ENCODE results near the gene TARS3.
"Not testable (repeated sequence)": the region's sequence is repeated elsewhere in the genome, so short reads cannot be mapped to it uniquely, and the experiment has no call there.

Gene TARS3

DNA sequence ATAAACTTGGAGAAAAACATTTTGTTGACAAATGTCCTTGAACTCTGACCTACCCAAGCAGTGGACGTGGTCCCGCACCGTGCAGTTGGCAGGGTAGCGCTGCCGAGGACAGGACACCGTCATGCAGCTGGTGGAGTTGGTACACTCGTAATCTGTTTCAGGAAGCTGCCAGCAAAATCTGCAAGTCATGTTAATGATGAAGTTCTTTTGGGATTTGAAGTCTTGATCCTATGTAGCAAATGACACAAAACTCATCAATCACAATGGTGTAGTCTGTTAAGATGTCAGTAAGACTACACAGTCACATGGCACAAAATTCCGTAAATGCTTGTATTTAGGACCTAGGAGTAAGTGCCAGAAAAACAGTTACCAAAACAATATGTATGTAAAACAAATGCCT lies 77.6 kb downstream of the TARS3 start:
- in situ Hi-C loops (cut with HindIII; ENCODE audit: low pct_unique_long_range_greater_than_20kb, low sequenced_read_pairs), result no loop called here

DNA sequence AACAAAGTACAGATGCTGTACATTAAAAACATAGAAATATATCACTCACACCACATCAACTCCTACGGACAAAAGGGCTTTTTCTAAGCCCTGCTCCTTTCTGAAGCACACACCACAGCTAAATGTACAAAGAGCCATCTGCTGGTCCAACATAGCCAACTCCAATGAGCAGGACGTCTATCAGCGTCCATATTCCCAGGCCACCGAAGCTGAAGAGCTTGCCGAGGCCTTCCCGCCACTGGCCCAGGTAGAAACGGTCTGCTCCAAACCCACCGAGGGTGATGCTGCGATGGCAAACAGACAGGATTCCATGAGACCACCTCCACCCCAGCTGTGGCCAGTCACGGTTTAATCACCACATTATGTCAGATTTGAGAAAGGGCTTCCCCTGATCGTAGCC lies 81.9 kb downstream of the TARS3 start:
- in situ Hi-C loops (cut with HindIII; ENCODE audit: low pct_unique_long_range_greater_than_20kb, low sequenced_read_pairs), result no loop called here
- TF ChIP-seq JUND (IDR thresholded peaks at IDR 0.05; ENCODE audit: low read depth), result no peak
- DNase-seq (ENCODE audit: low read depth in 1 of 2, low spot score in 1 of 2), result peak in 1 of 2 experiments; percentile 33

More for the DNA sequence above, 77.6 kb downstream of the TARS3 start:
- DNase-seq (ENCODE audit: low read depth in 1 of 2, low spot score in 1 of 2), result no peak
- no peak for TF ChIP-seq JUND (IDR thresholded peaks at IDR 0.05; ENCODE audit: low read depth)

DNA sequence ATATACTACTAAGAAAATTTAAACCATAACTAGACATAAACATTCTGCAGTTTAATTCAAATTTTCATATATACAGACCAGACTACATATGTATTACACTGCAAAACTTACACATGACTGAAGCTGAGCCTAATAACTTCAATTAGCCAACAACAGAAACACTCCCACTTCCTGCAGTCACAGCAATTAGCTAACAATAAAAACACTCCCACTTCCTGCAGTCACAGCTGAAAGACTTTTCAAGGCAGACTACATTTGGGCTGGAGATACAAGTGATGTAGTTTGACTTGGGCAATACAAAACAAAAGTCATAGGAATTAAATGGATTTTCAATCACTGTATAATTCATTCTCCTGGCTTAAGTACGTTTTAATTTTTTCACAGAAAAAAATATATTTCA lies 82.4 kb downstream of the TARS3 start:
- TF ChIP-seq JUND (IDR thresholded peaks at IDR 0.05; ENCODE audit: low read depth), result no peak
- in situ Hi-C loops (cut with HindIII; ENCODE audit: low pct_unique_long_range_greater_than_20kb, low sequenced_read_pairs), result no loop called here
- no peak for DNase-seq (ENCODE audit: low read depth in 1 of 2, low spot score in 1 of 2)

DNA sequence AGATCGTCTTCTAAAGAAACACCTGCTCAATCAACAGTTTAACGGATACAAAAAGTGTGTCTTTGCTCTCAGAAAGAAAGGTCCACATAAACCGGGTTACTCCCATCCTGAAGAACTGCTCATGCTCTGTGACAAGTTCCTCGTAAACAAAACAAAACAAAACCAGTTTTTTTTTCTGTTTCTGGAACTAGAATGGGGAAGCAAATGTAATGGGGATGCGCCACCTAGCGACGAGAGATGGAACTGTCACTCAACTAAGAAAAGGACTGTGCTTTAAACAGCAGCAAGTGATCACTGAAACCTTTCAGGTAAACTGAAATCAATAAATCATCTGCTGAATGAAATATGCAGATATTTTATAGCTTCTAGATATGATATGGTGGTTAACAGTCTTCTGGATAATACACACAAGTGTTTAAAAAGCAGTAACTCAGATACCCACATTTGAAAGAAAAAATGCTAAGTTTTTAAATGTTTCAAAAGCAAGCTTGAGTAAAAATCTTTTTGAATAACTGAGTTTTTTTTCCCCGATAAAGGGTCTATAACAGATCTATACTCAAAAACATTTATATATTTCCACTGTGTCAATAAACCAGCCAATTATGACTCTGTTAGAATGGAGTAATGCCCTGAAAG lies 83.0 kb downstream of the TARS3 start:
- TF ChIP-seq JUND (IDR thresholded peaks at IDR 0.05; ENCODE audit: low read depth), result no peak
- in situ Hi-C loops (cut with HindIII; ENCODE audit: low pct_unique_long_range_greater_than_20kb, low sequenced_read_pairs), result no loop called here
- peak; percentile 34 to 78 for DNase-seq (ENCODE audit: low read depth in 1 of 2, low spot score in 1 of 2)

DNA sequence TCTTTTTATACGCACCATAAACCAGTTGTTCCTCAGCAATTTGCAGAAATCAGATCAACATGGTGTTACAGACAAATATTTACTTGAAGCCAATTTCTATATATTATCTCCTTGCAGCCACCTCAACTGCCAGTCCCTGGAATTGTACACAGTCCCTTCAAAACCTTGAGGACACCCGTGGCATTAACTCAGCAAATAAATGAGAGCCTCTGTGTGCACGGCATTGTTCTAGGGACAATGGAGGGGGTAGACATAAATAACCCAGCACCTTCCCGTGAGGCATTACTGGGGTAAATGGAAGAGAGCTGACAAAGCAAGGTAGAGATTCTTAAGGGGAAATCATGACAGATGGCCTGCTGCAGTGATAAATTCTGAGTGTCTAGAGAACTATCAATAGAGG lies 84.6 kb downstream of the TARS3 start:
- in situ Hi-C loops (cut with HindIII; ENCODE audit: low pct_unique_long_range_greater_than_20kb, low sequenced_read_pairs), result no loop called here
- no peak for DNase-seq (ENCODE audit: low read depth in 1 of 2, low spot score in 1 of 2)
- TF ChIP-seq JUND (IDR thresholded peaks at IDR 0.05; ENCODE audit: low read depth), result no peak

DNA sequence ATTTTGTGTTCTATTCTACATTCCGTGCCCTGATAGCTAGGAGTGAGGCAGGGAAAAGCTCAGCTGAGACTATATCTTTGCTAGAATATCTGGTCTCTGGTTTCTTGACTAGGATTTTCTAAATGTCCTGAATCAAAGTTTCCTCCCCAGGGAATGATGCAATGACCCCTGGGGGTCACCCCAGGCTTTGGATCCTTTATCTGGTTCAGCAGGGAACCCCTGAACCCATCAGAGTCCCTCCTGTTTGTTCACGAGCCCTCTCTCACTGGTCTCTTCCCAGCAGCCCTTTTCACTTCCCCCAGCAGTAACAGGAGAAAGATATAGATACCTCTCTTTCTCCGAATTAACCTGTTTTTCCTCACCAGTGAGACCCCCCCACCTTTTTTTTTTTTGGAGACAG lies 86.4 kb downstream of the TARS3 start:
- no peak for TF ChIP-seq JUND (IDR thresholded peaks at IDR 0.05; ENCODE audit: low read depth)
- in situ Hi-C loops (cut with HindIII; ENCODE audit: low pct_unique_long_range_greater_than_20kb, low sequenced_read_pairs), result no loop called here
- DNase-seq (ENCODE audit: low read depth in 1 of 2, low spot score in 1 of 2), result no peak

DNA sequence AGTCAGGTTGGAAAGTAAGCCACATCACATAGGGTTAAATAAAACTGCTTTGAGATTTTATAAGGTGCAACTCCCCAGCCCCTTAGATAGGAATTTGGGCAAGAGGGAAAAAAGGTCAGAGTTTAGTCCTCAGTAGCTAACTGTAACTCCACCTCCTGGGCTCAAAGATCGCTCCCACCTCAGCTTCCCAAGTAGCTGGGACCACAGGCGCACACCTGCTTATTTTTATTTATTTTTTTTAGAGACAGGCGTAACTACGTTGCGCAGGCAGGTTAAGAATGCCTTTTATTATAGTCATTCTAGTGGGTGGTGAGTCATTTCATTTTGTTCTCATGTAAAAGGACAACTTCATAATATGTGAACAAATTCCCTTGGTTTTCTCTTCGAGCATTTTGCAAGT lies 86.8 kb downstream of the TARS3 start:
- no peak for TF ChIP-seq JUND (IDR thresholded peaks at IDR 0.05; ENCODE audit: low read depth)
- in situ Hi-C loops (cut with HindIII; ENCODE audit: low pct_unique_long_range_greater_than_20kb, low sequenced_read_pairs), result no loop called here

DNA sequence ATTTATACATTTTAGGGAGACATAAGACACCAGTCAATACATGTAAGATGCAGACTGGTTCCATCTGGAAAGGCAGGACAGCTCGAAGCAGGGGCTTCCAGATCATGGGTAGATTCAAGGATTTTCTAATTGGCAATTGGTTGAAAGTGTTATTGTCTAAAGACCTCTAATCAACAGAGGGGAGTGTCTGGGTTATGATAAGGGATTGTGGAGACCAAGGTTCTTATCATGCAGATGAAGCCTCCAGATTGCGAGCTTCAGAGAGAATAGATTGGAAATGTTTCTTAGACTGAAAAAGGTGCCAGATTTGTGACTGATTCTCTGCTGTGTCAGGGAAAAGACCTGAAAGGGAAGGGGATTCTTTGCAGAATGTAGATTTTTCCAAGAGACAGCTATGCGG lies 87.2 kb downstream of the TARS3 start:
- in situ Hi-C loops (cut with HindIII; ENCODE audit: low pct_unique_long_range_greater_than_20kb, low sequenced_read_pairs), result no loop called here
- no peak for TF ChIP-seq JUND (IDR thresholded peaks at IDR 0.05; ENCODE audit: low read depth)
- no peak for DNase-seq (ENCODE audit: low read depth in 1 of 2, low spot score in 1 of 2)

More for the DNA sequence above, 86.8 kb downstream of the TARS3 start:
- DNase-seq (ENCODE audit: low read depth in 1 of 2, low spot score in 1 of 2), result no peak

DNA sequence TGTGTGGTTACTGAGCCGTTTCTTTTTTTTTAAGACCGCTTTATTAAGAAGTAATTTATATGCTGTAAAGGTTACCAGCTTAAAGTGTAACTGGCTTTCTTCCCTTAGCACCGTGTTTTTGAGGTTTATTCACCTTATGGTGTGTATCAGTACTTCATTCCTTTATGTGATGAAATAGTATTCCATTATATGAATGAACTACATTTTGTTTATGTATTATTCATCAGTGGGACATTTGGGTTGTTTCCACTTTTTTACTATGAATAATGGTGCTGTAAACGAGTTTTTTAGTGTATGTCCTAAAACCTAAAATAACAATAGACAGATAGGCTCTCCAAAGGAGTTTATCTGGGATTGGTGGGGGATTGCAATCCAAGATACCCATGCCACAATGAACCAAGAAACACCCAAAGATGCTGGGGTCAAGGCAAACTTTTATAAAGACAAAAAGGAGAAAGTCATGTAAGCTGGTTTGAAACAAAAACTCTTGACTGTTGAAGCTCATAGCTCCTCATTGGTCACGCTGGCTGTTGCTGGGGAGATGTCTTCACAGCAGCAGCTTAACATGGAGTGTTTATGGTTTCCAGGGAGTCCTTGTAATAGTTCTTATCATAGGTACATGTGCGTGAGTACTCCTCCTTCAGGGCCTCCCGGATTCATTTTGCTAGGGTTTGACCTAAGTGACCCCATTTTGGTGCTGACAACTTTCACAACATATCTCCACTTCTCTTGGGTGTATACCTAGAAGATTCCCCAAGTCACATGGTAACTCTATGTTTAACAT lies 88.1 kb downstream of the TARS3 start:
- no peak for TF ChIP-seq JUND (IDR thresholded peaks at IDR 0.05; ENCODE audit: low read depth)
- in situ Hi-C loops (cut with HindIII; ENCODE audit: low pct_unique_long_range_greater_than_20kb, low sequenced_read_pairs), result no loop called here
- no peak for DNase-seq (ENCODE audit: low read depth in 1 of 2, low spot score in 1 of 2)

DNA sequence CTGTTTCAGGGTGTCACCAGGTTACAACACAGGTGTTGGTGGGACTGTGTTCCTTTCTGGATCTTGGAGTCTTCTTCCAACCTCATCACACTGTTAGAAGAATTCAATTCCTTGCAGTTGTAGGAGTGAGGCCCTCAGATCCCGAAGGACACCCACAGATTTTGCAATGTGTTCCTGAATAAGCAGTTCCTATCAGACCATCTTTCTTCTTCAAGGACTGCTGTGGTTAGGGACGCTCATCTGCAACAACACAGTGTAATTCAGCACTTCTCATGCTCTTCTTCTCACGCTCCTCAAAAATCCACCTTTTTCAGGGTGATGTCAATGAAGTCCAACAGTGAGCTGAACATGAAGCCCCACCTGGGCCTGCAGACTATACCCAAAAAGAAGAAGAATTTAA lies 90.9 kb downstream of the TARS3 start:
- in situ Hi-C loops (cut with HindIII; ENCODE audit: low pct_unique_long_range_greater_than_20kb, low sequenced_read_pairs), result no loop called here
- TF ChIP-seq JUND (IDR thresholded peaks at IDR 0.05; ENCODE audit: low read depth), result no peak
- no peak for DNase-seq (ENCODE audit: low read depth in 1 of 2, low spot score in 1 of 2)

DNA sequence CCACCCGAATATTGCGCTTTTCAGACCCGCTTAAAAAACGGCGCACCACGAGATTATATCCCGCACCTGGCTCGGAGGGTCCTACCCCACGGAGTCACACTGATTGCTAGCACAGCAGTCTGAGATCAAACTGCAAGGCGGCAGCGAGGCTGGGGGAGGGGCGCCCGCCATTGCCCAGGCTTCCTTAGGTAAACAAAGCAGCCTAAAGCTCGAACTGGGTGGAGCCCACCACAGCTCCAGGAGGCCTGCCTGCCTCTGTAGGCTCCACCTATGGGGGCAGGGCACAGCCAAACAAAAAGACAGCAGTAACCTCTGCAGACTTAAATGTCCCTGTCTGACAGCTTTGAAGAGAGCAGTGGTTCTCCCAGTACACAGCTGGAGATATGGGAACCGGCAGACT lies 97.5 kb downstream of the TARS3 start:
- in situ Hi-C loops (cut with HindIII; ENCODE audit: low pct_unique_long_range_greater_than_20kb, low sequenced_read_pairs); DNase-seq (ENCODE audit: low read depth in 1 of 2, low spot score in 1 of 2): not testable (repeated sequence)

DNA sequence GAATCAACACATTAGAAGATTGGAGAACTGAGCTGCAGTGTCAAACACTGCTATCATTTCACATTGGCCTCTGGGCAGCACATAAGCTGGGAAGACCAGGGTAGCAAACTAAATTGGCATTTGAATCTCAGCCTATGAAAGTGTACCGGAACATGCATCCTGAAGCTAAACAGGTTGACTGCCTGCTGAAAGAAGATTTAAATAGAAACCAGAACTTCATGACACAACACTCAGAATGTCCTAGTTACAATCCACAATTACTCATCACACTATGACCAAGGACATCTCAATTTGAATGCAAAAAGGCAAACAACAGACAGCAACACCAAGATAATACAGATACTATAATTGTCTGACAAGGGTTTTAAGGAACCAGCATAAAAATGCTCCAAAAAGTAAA lies 98.3 kb downstream of the TARS3 start:
- TF ChIP-seq JUND (IDR thresholded peaks at IDR 0.05; ENCODE audit: low read depth), result no peak
- in situ Hi-C loops (cut with HindIII; ENCODE audit: low pct_unique_long_range_greater_than_20kb, low sequenced_read_pairs), result no loop called here
- DNase-seq (ENCODE audit: low read depth in 1 of 2, low spot score in 1 of 2), result no peak

DNA sequence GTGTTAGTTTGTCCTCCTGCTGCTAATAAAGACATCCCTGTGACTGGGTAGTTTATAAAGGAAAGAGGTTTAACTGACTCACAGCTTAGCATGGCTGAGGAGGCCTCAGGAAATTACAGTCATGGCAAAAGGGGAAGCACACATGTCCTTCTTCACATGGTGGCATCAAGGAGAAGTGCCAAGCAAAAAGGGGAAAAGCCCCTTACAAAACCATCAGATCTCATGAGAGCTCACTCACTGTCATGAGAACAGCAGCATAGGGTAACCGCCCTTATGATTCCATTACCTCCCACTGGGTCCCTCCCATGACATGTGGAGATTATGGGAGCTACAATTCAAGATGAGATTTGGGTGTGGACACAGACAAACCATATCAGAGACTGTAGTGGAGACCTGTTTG lies 99.1 kb downstream of the TARS3 start:
- in situ Hi-C loops (cut with HindIII; ENCODE audit: low pct_unique_long_range_greater_than_20kb, low sequenced_read_pairs), result no loop called here
- DNase-seq (ENCODE audit: low read depth in 1 of 2, low spot score in 1 of 2), result no peak
- no peak for TF ChIP-seq JUND (IDR thresholded peaks at IDR 0.05; ENCODE audit: low read depth)

All from T47D (cell line).